Endothelial cell of umbilical vein (primary cell): ENCODE measurements around the gene SYNDIG1. TPM values are rescaled to one million over a fixed set of nuclear protein-coding genes. Genes with fewer than 3 reads are reported as not detected.

Experiments used
- BruUV-seq: library from RNA; stranded (reverse); fragments of 400-500 nt; replicated peaks from 2 replicates; lab custom pipeline; 2021; lab: Mats Ljungman, UMichigan
- CTCF ChIA-PET: fragments of 300-600, 350-600 bp; sonication (Branson Sonifier 250); formaldehyde crosslinking; loops from one replicate; lab custom pipeline; 2021; ENCODE audit warnings: antibody characterized with exemption, inconsistent platforms; lab: Charles Lee
- POLR2A ChIA-PET: fragments of 300-600, 350-600 bp; sonication (Branson Sonifier 250); formaldehyde crosslinking; loops from one replicate; lab custom pipeline; 2021; ENCODE audit warnings: antibody characterized with exemption, inconsistent platforms; lab: Charles Lee
- DNase-seq: peaks from one replicate; pipeline ENCODE4 v3.0.0-alpha.2; 2011; ENCODE audit warnings: low read depth, low spot score
- FAIRE-seq: peaks from 2 replicates; lab custom pipeline; 2011; peaks lifted over from hg19 to GRCh38; lab: Jason Lieb, UNC
- H2AFZ ChIP-seq: 2 replicates; pipeline ENCODE4 v1.6.0; 2012; ENCODE audit warnings: low read depth, low read length, control low read depth, inconsistent platforms
- H3K27ac ChIP-seq: 2 replicates; pipeline ENCODE4 v1.5.1; 2011; ENCODE audit warnings: low read depth, mild to moderate bottlenecking, control low read depth, low read length, moderate library complexity; ENCODE audit not compliant: insufficient read depth
- H3K27me3 ChIP-seq, 2 experiments: 2 replicates each; pipeline versions ENCODE4 v1.6.0 to v1.6.1; 2011; ENCODE audit warnings: low read length in 2 of 2, mixed read lengths in 1 of 2; ENCODE audit not compliant: control insufficient read depth in 2 of 2, insufficient read depth in 2 of 2
- H3K36me3 ChIP-seq, 2 experiments: 2 replicates in 1 of 2; 3 replicates in 1 of 2; pipeline ENCODE4 v1.5.1; 2011; ENCODE audit warnings: low read length in 2 of 2, mild to moderate bottlenecking in 1 of 2, moderate library complexity in 1 of 2; ENCODE audit not compliant: control insufficient read depth in 2 of 2, insufficient read depth in 2 of 2; ENCODE audit errors: extremely low read depth in 1 of 2
- H3K4me1 ChIP-seq: 3 replicates; pipeline ENCODE4 v1.5.1; 2011; ENCODE audit warnings: mild to moderate bottlenecking, low read length; ENCODE audit not compliant: control insufficient read depth, insufficient read depth; ENCODE audit errors: extremely low read depth
- H3K4me2 ChIP-seq: 2 replicates; pipeline ENCODE4 v1.6.1; 2011; ENCODE audit warnings: low read length, control low read depth, mixed read lengths; ENCODE audit not compliant: insufficient read depth
- H3K4me3 ChIP-seq, 3 experiments: fragments of 200-600 bp in 1 of 3; sonication (generic), shearing (Covaris generic) in 1 of 3; replicated peaks in 1 of 3; 2 replicates each; pipeline ENCODE4 v1.5.1; 2011 to 2016; ENCODE audit warnings: control low read depth in 3 of 3, low read length in 3 of 3, mild to moderate bottlenecking in 2 of 3, inconsistent platforms in 1 of 3, low read depth in 1 of 3, moderate library complexity in 1 of 3; ENCODE audit not compliant: insufficient read depth in 1 of 3
- H3K79me2 ChIP-seq: 2 replicates; pipeline ENCODE4 v1.6.0; 2012; ENCODE audit warnings: low read length, inconsistent platforms; ENCODE audit not compliant: control insufficient read depth, insufficient read depth
- H3K9ac ChIP-seq: replicated peaks from 2 replicates; pipeline ENCODE3; 2011; ENCODE audit warnings: low read length, control low read depth; ENCODE audit not compliant: insufficient read depth; ENCODE audit errors: extremely low read depth
- H3K9me1 ChIP-seq: replicated peaks from 3 replicates; pipeline ENCODE4 v1.6.0; 2011; ENCODE audit warnings: mild to moderate bottlenecking, low read length; ENCODE audit not compliant: control insufficient read depth, insufficient read depth; ENCODE audit errors: extremely low read depth
- H3K9me3 ChIP-seq: replicated peaks from 2 replicates; pipeline ENCODE4 v1.5.1; 2012; ENCODE audit warnings: low read length, inconsistent platforms; ENCODE audit not compliant: control insufficient read depth, insufficient read depth
- H4K20me1 ChIP-seq: replicated peaks from 2 replicates; pipeline ENCODE3; 2011; ENCODE audit warnings: mild to moderate bottlenecking, low read length; ENCODE audit not compliant: control insufficient read depth, insufficient read depth; ENCODE audit errors: extremely low read depth
- EZH2 ChIP-seq: IDR thresholded peaks from 2 replicates; pipeline ENCODE4 v1.6.1; 2012; ENCODE audit warnings: borderline replicate concordance, low read depth, mild to moderate bottlenecking, moderate library complexity, low read length, inconsistent platforms; ENCODE audit not compliant: severe bottlenecking
- FOS ChIP-seq: IDR thresholded peaks from 2 replicates; pipeline ENCODE4 v1.6.1; 2011; ENCODE audit warnings: mild to moderate bottlenecking, low read length, moderate library complexity, borderline replicate concordance; ENCODE audit not compliant: insufficient read depth
- GATA2 ChIP-seq: IDR thresholded peaks from 2 replicates; pipeline ENCODE4 v1.7.0; 2011; ENCODE audit warnings: low read depth, mild to moderate bottlenecking, moderate library complexity, mixed read lengths, low read length; ENCODE audit not compliant: insufficient read length, insufficient read depth
- JUN ChIP-seq: IDR thresholded peaks from 2 replicates; pipeline ENCODE4 v1.6.1; 2011; ENCODE audit warnings: borderline replicate concordance, low read depth; ENCODE audit not compliant: insufficient read length, insufficient read depth
- MAX ChIP-seq: IDR thresholded peaks from 2 replicates; pipeline ENCODE4 v1.6.1; 2011; ENCODE audit not compliant: insufficient read depth, insufficient read length
- MYC ChIP-seq: IDR thresholded peaks from one replicate; pipeline ENCODE4 v1.6.1; 2011; ENCODE audit warnings: mild to moderate bottlenecking, low read depth, low read length
- POLR2A ChIP-seq: IDR thresholded peaks from 2 replicates; pipeline ENCODE4 v1.6.1; 2012; ENCODE audit warnings: low read depth, mild to moderate bottlenecking, control low read depth, low read length
- POLR2AphosphoS5 ChIP-seq: IDR thresholded peaks from 2 replicates; pipeline ENCODE4 v1.6.1; 2012; ENCODE audit warnings: low read depth, mild to moderate bottlenecking, control low read depth, low read length, moderate library complexity; ENCODE audit not compliant: insufficient read depth
- dilution Hi-C: fragments of 300-500 bp; cut with MboI; formaldehyde crosslinking; loops from one replicate; pipeline ENCODE4 v1.15.0; 2019; ENCODE audit warnings: low sequenced_read_pairs; ENCODE audit not compliant: extremely low pct_ligation_motif_present
- intact Hi-C: fragments of 100-400 bp; cut with micrococcal nuclease; formaldehyde crosslinking; loops from one replicate; pipeline ENCODE4 v1.10.0; 2022
- polyA plus RNA-seq, 4 experiments: library from polyadenylated mRNA; depleted of rRNA in 3 of 4; stranded (reverse) in 3 of 4; unstranded in 1 of 4; fragments of >200 nt; gene quantifications; 2 replicates each; pipeline versions ENCODE4 v1.2.1 to v1.2.3, GENCODE V29; 2011 to 2012; ENCODE audit warnings: missing spikeins in 1 of 4
- total RNA-seq: library from RNA; stranded (reverse); gene quantifications from 2 replicates; pipeline ENCODE4 v1.2.3, GENCODE V29; 2021
- TF ChIP-seq, protein P1 (sequence below), 2 donors: IDR thresholded peaks; 1 replicate in 1 of 2; 2 replicates in 1 of 2; pipeline ENCODE4 v1.5.1; 2011; ENCODE audit warnings: low read length in 2 of 2, mild to moderate bottlenecking in 2 of 2, moderate library complexity in 2 of 2, control low read depth in 1 of 2, inconsistent platforms in 1 of 2, low read depth in 1 of 2; ENCODE audit not compliant: insufficient read depth in 1 of 2; ENCODE audit errors: extremely low read depth in 1 of 2

Gene SYNDIG1
- total and polyA plus RNA-seq, 2 donors (not counting 3 experiments of a cell fraction or from before 2014, with no cell fraction given), result not detected

- no peaks in the 10 kb centered on the region for H3K9me1 ChIP-seq
- no TSS peak for BruUV-seq
- H3K4me1 ChIP-seq, result no peaks in the 10 kb centered on the region
- no peaks in the 10 kb centered on the region for H3K79me2 ChIP-seq
- H3K4me3 ChIP-seq, result no peak overlapping the region
- no peaks in the 10 kb centered on the region for H3K36me3 ChIP-seq
- no peaks in the 10 kb centered on the region for H3K27me3 ChIP-seq
- no peak overlapping the region for H3K27ac ChIP-seq
- no peaks in the 10 kb centered on the region for H4K20me1 ChIP-seq
- CTCF ChIA-PET, result no interaction called here
- H2AFZ ChIP-seq, result no peak overlapping the region
- dilution Hi-C loops (no loop called here), intact Hi-C loops (no loop called here)
- H3K9ac ChIP-seq, result no peak overlapping the region
- TF ChIP-seq JUN (no peak), MAX (no peak), POLR2AphosphoS5 (no peak), GATA2 (no peak), EZH2 (no peak), FOS (no peak), MYC (no peak), POLR2A (no peak)
- TF ChIP-seq, protein P1, sequence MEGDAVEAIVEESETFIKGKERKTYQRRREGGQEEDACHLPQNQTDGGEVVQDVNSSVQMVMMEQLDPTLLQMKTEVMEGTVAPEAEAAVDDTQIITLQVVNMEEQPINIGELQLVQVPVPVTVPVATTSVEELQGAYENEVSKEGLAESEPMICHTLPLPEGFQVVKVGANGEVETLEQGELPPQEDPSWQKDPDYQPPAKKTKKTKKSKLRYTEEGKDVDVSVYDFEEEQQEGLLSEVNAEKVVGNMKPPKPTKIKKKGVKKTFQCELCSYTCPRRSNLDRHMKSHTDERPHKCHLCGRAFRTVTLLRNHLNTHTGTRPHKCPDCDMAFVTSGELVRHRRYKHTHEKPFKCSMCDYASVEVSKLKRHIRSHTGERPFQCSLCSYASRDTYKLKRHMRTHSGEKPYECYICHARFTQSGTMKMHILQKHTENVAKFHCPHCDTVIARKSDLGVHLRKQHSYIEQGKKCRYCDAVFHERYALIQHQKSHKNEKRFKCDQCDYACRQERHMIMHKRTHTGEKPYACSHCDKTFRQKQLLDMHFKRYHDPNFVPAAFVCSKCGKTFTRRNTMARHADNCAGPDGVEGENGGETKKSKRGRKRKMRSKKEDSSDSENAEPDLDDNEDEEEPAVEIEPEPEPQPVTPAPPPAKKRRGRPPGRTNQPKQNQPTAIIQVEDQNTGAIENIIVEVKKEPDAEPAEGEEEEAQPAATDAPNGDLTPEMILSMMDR (IDR thresholded peaks at IDR 0.05; ENCODE audit: extremely low read depth in 1 of 2, insufficient read depth in 1 of 2, low read depth in 1 of 2, low read length in 2 of 2), result no peak
- FAIRE-seq (no peak), DNase-seq (no peak)
- no peak overlapping the region for H3K4me2 ChIP-seq
- H3K9me3 ChIP-seq, result peaks cover 2% of the 10 kb centered on the region
- POLR2A ChIA-PET, result no interaction called here
Measured at GRCh38 chr20:24519476-24519875, 50.0 kb downstream of the SYNDIG1 start.
